GM18505 (cell line): ENCODE data around the gene SPACA6.

Experiments used
- ATAC-seq: cut with Tn5 transposase; IDR thresholded peaks from one replicate; pipeline ENCODE4 v1.9.1; 2021; ENCODE audit not compliant: unreplicated experiment
- POLR2A ChIP-seq: IDR thresholded peaks from 4 replicates; pipeline ENCODE4 v1.6.1; 2011; ENCODE audit warnings: borderline replicate concordance; ENCODE audit not compliant: insufficient read depth, insufficient read length; ENCODE audit errors: extremely low read depth

Gene SPACA6

GRCh38 chr19:51706296-51706695 lies 13.2 kb downstream of the SPACA6 start:
- ATAC-seq: no peak
- TF ChIP-seq POLR2A: no peak

- TF ChIP-seq POLR2A: no peak
Observed at GRCh38 chr19:51706885-51707284, 13.8 kb downstream of the SPACA6 start.

DNA sequence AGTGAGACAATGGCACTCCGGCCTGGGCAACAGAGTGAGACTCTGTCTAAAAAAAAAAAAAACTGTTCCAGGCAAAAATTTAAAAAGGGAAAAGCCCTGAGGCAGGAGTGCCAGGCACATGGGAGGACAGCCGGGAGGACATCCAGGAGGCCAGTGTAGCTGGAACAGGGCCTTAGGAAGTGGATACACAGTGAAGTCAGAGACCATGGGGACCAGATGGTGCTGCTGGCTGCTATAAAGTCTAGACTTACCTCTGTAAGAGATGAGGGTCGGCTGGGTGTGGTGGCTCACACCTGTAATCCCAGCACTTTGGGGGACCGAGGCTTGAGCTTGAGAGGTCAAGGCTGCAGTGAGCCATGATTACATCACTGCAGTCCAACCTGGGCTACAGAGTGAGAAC lies 15.7 kb downstream of the SPACA6 start:
- TF ChIP-seq POLR2A: no peak

More at GRCh38 chr19:51706885-51707284, 13.8 kb downstream of the SPACA6 start:
- ATAC-seq: no peak

GRCh38 chr19:51709575-51709974 lies 16.4 kb downstream of the SPACA6 start:
- no peak for TF ChIP-seq POLR2A

More for the DNA sequence above, 15.7 kb downstream of the SPACA6 start:
- no peak for ATAC-seq

GRCh38 chr19:51710163-51710562 lies 17.0 kb downstream of the SPACA6 start:
- no peak for ATAC-seq
- no peak for TF ChIP-seq POLR2A

More at GRCh38 chr19:51709575-51709974, 16.4 kb downstream of the SPACA6 start:
- no peak for ATAC-seq

DNA sequence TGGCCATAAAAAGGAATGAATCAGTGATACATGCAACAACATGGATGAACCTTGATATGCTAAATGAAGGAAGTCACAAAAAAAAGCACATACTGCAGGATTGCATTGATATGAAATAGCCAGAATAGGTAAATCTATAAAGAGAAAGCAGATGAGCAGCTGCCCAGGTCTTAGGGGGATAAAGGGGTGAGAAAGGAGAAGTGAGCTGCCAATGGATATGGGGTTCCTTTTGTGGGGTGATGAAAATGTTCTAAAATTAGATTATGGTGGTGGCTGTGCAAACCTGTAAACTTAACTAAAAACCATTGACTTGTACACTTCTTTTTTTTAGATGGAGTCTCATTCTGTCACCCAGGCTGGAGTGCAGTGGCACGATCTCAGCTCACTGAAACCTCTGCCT lies 18.6 kb downstream of the SPACA6 start:
- no peak for ATAC-seq
- no peak for TF ChIP-seq POLR2A

DNA sequence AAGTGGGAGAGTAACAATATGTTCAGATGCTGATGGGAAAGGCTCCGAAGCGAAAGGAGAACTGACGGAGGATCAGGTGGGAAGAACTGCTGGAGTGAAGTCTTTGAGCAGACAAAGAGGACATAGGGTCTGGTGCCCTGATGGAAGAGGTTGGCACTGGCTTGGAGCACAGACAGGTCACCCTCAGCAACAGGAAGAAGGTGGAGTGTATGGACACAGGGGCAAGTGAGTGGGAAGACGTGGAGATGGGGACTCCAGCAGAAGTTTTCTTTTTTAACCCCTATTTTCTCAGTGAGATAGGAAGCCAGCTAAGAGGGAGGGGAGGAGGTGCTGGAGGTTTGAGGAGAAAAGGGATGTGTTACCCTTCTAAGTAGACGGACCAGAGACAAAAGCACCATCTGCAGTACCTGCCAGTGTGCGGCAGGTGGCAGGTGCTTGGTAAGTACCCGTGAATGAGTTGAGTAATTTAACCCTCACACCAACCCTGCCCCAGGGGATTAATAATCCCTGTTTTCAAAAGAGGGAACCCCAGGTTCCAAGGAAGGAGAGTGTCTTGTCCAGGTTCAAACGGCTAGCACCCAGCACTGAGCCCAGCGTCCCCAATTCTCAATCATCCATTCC lies 19.4 kb downstream of the SPACA6 start:
- no peak for ATAC-seq
- TF ChIP-seq POLR2A: no peak

DNA sequence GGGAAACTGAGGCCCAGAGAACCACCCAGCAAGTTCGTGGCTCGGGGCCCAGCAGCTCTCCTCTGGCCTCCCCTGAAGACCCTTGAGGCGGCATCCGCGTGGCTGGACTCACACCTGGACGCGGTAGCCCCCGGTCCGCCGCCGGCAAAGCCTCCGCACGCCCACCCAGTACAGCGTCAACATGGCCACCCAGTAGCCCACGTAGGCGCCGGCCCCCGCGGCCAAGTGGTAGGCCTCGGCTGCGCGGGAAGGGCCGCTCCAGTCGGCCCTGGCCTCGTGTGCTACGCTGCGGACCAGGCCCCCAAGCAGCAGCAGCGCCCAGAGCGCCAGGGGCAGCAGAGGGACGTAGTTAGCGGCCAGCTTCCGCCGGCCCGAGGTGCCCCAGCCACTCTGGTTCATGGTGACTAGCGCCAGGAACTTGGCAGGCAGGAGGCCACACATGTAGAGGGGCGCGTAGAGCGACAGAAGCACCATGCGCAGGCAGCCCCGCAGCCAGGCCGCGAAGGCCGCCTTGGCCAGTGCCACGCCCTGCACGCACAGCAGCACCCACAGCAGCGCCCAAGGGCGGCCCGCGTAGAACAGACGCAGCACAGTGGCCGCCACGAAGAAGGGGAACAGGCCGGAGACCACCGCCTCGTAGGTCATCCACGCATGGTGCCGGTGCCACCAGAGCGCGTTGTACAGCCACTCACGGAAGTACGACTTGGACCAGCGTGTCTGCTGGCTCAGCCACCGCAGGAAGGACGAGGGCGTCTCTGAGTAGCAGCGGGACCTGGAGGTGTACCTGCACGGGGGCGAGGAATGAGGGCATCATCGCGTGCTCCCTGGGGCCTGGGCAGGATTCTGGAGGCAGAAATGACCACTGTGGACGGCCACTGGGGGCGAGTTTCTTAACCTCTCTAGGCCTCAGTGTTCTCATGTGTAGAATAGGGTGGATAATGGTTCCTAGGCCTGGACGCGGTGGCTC lies 20.5 kb downstream of the SPACA6 start:
- no peak for ATAC-seq

DNA sequence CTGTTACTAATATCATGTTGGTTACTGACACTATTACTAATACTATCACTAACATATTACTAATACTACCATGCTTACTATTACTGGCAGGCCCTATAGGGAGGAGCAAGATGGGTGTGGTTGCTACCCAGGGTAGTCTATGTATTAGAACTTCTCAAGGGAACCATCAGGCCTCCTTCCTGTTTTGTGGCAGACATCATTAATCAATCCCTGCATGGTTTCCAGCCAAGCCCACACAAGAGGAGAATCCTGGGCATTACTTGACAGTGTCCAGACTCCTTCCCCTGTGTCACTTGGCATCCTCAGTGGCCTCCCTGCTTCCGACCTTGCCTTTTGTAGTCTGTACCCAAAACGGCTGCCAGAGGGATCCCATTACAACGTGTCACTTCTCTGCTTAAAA lies 21.7 kb downstream of the SPACA6 start:
- ATAC-seq: no peak

More for the DNA sequence above, 20.5 kb downstream of the SPACA6 start:
- no peak for TF ChIP-seq POLR2A

DNA sequence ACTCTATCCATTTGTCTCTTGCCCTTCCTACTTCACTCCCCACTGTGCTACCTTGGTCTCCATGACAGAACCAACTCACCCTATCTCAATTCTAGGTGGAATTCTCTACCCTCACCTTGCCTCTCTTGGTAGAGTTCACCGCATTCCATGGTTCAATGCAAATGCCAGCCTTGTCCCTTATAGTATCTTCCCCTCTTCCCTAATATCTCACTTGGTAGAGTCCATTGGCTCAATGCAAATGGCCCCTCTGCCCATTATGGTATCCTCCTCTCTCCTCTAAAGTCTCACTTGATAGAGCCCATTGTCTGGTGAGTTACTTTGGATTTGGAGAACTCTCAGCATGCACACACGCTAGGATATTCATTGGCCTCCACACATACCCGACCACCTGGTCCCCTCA lies 22.7 kb downstream of the SPACA6 start:
- no peak for TF ChIP-seq POLR2A
- no peak for ATAC-seq

More for the DNA sequence above, 21.7 kb downstream of the SPACA6 start:
- no peak for TF ChIP-seq POLR2A

DNA sequence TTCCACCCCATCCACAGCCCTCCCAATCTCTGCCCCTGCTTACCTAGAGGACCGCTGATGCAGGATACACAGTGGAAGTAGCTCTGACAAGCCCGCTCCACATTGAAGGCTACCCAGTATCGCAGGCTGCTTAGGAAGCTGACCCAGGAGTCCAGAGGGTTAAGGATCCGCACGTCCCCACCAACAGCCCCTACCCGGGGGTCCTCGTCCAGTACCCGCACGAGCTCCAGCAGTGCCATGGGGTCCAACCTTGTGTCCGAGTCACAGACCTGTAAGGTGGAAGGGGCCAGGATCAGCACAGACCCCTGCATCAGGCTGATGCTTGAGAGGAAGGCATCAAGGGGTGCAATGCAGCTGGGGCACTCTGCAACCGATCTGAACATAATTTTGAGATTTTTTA lies 23.8 kb downstream of the SPACA6 start:
- no peak for ATAC-seq
- no peak for TF ChIP-seq POLR2A

DNA sequence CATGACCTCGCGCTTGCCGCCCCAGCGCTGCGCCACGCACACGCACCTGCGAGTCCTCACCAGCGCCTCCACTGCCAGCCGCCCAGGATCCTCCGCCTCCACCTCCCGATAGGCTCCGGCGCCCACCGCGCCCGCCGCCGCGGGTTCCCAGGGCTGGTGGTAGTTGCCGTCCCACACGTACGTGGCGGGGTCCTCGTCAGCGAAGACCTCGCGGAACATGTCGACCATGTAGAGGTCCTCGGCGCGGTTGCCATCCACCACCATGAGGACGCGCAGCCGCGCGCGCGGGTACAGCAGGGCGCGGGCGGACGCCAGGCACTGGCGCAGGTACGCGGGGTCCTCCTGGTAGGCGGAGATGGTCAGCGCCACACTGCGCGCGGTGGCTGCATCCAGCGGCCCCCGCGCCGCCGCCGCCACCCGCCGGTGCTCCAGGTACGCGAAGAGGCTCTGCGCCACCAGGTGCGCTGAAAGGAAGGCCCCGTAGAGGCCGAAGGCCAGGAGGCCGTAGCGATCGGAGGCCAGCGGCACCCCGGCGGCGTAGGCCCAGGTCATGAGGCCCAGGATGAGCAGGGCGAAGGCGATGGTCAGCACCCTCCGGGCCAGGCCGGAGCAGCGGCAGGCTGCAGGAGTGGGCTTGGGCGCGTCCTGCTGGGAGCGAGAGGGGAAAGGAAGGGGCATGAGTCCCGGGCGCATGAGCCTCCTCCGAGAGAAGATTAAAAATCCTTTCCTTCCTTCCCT lies 26.3 kb downstream of the SPACA6 start:
- no peak for ATAC-seq
- TF ChIP-seq POLR2A: no peak

DNA sequence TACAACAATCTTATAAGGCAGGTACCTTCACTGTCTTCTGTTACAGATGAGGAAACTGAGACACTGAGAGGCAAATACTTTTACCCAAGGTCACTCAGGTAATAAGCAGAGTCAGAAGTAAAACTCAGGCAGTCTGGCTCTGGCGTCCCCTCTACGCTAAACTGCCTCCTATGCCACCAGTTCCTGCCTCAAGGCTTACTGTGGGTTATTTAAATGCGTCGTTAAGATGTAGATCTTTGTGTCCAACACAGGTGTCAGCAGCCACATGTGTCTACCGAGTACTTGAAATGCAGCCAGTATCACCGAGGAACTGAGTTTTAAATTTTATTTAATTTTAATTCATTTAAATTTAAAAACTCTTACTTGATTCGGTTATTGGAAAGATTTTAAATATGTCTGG lies 28.8 kb downstream of the SPACA6 start:
- TF ChIP-seq POLR2A: no peak
- ATAC-seq: no peak
